HG02642 (cell line): Measurements from ENCODE around the gene MTMR6.

Experiments
- ATAC-seq: cut with Tn5 transposase; IDR thresholded peaks from one replicate; pipeline ENCODE4 v1.9.1; 2021; ENCODE audit warnings: mild to moderate bottlenecking; ENCODE audit not compliant: unreplicated experiment, poor library complexity

Gene MTMR6

DNA sequence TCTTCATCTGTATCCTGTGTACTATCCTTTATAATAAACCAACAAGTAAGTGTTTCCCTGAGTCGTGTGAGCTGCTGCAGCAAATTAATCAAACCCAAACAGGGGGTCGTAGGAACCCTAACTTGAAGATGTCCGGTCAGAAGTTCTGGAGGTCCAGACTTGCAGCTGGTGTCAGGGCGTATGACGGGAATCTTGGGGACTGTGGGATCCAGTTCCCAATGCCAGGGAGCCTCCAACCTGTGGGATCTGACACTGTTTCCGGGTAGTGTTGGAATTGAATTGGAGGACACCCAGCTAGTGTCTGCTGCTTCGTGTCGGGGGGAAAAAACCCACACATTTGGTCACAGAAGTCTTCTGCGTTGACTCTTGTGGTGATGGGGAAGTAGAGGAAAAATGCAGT, 63.1 kb downstream of the MTMR6 start:
- no peak for ATAC-seq

GRCh38 chr13:25222740-25223139, 64.5 kb downstream of the MTMR6 start:
- ATAC-seq, result no peak

DNA sequence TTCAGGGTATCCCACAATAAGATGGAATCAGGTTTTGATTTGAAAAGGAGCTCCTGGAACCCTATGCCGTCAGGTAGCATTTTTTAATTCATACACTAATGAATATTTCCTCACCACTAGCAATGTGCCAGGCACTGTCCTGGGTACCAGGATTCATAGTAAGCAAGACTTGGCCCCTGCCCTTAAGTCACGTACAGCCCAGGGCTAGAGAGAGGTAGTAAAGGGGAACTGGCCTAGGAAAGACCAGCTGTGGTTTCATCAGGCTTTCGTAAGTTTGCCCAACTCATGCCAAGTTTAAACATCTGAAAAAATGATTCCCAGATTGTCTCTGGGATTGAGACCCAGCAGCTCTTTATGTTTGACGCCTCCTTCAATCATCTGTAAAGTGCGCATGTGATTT, 69.3 kb downstream of the MTMR6 start:
- ATAC-seq, result no peak

GRCh38 chr13:25217023-25217885, 70.0 kb downstream of the MTMR6 start:
- ATAC-seq, result no peak

GRCh38 chr13:25215253-25215575, 72.1 kb downstream of the MTMR6 start:
- ATAC-seq, result no peak

DNA sequence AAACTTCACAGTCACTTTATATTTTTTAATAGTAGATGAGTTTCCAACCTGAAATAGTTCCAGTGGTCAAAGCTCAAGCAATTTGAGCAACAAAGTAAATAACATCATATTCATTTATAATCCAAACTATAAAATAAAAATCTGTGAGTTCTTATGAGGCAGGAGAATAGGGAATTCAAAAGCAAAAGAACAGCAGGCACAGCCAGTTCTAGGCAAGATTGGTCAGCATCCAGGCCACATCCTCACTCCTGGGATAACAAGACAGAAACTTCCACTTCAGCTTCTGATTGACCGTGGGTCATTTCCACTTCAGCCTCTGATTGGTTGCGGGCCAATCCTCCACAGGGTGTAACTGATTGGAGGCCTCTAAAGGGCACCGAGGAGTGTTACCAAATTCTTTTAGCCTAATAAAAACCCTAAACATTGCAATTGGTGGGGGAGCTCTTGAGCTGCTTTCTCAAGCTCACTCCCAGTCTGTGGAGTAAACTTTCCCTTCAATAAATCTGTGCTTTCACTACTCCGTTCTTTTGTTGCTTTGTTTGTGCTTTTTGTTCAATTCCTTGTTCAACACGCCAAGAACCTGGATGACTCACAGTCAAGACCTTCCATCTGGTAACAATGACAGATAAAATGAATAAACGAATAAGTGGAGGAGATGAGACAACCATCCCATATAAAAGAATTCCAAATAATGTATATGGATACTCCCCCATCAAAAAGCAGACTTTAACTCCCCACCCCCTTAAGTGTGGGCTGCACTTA, 72.6 kb downstream of the MTMR6 start:
- no peak for ATAC-seq

DNA sequence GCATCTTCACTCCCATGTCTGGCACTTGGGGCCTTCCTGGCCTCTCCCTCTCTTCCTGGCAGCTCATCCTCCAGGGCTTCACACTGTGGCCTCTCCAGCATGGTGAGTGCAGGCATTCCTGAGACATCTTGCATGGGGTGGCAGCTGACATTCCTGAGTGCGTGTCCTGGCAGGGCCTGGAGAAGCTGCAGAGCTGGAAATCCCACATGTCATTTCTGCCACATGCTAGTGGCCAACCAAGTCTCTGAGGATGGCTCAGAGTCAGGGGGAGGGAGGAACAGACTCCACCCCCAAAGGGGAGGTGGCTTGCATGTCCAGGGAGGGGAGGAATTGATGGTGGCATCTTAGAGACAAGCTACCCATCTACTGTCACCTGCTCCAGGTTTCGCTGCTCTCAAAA, 73.6 kb downstream of the MTMR6 start:
- ATAC-seq, result no peak

DNA sequence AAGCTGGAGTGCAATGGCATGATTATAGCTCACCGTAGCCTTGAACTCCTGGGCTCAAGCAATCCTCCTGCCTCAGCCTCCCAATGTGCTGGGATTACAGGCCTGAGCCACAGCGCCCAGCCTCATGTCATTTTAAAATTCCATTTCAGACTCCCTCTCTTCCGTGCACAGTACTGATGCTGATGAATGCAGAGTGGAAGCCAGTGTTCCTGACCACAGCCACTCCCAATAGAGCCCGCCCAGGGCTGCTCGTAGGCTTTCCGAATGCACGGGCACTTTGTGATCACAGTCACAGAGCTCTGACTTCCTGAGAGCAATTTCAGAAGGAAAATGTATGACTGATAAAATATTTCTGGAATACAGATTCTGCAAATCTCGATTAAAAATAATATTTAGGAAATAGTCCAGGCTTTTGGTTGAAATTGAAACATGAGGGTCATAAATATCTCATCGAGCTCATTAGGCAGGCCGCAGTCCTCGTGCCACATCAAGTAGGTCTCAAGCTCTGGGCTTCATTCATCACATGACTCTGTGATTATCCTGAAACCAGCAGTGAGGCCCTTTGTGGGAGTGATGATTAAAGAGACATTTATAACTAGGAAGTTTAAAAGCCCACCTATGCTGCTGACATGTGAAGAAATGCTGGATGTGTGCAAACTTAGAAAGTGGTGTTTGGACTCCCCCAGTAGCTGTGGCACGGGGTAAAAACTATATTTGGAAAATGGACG, 76.3 kb downstream of the MTMR6 start:
- ATAC-seq, result no peak

DNA sequence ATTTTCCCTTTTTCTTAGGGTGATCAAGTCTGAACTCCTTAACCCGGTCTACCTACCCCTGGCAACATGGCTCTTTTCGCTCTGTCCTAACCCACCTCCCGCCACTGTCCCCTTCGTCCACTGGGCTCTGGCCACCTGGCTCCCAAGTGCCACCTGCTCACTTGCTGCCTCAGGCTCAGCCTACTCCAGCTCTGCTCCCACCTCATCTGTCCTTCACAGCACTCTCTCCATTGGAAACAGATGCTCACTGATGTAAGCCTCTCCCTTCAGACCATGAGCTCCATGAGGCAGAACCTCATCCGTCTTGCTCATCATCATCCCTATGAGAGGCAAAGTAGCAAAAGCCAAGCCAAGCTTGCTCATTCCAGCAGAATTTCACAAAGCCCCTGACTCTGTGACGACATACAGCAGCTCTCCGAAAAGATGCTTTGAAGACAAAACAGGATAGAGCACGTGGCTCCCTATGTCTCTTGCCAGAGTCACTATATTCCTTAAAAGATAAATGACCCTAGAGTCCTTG, 79.9 kb downstream of the MTMR6 start:
- ATAC-seq, result no peak

DNA sequence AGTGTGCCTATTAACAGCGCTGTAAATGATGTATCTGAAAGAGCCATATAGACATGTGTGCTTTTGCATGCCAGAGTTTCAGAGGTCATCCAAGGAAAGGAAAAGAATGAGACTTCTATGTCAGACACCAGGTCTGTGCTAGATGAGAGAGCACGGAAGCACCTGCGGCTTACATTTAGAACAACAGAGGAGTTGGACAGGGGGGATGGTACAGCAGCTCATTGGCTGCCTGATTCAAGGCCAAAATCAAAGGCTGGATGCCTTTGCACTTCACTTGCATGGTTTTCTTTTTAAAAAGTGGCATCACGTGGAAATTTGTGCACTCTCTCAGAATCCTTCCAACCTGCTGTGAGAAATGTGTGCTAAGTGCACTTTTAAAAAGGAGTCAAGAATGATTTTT, 82.4 kb downstream of the MTMR6 start:
- ATAC-seq, result no peak

- ATAC-seq, result no peak
Measured at GRCh38 chr13:25203127-25203740, 84.1 kb downstream of the MTMR6 start.

DNA sequence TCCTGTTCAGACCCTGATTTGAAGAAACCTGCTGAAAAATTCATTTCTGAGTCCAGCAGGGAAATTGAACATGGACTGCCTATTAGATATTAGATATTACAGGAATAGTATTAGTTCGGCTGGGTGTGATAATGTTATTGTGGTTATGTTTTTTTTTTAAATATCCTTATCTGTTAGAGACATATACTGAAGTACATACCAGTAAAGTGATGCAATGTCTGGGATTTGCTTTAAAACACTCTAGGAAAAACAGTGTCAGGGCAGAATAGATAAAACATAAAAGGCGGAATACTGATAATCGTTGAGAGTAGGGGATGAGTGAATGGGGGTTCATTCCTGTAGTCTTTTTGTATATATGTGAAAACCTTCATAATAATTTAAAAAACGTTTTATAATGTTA, 86.5 kb downstream of the MTMR6 start:
- ATAC-seq, result no peak

GRCh38 chr13:25198647-25199046, 88.6 kb downstream of the MTMR6 start:
- no peak for ATAC-seq

DNA sequence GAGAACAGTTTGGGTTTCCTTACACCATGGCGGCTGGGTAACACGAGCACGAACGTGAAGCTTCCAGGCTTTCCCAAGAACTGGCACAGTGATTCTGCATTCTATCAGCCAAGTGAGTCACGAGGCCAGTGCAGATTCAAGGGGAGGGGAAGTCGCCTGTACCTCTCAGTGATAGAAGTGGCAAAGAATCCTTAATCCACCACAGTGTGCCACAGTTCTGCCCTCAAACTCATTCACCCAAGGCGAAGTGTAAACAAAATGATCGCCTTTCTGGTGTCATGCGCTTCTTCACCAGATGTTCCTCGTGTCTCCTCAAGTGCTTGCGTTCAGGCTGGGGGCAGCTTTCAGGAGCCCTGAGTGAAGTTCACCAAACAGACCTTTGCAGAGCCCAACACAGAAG, 90.3 kb downstream of the MTMR6 start:
- ATAC-seq, result no peak
